NCI-H1694 treated with DMSO at 0.1 percent for 48 hours (cell line): Measurements from ENCODE around the gene RAB30.

Source experiments
- DNase-seq: peaks from one replicate; lab custom pipeline; 2025; lab: John Stamatoyannopoulos, UW

The RAB30 gene

GRCh38 chr11:83039566-83039965, 32.1 kb downstream of the RAB30 start:
- no peak for DNase-seq

- DNase-seq = no peak
These were observed 33.8 kb downstream of the RAB30 start for GRCh38 chr11:83037877-83038276.

- no peak for DNase-seq
These were observed 35.0 kb downstream of the RAB30 start for GRCh38 chr11:83036701-83037100.

- no peak for DNase-seq
These were observed 36.4 kb downstream of the RAB30 start for GRCh38 chr11:83035070-83035854.

GRCh38 chr11:83034673-83035014, 37.1 kb downstream of the RAB30 start:
- DNase-seq = no peak

GRCh38 chr11:83033972-83034672, 37.6 kb downstream of the RAB30 start:
- DNase-seq = peak; percentile 67

GRCh38 chr11:83033371-83033770, 38.3 kb downstream of the RAB30 start:
- no peak for DNase-seq

- DNase-seq = no peak
These were observed 40.6 kb downstream of the RAB30 start for GRCh38 chr11:83031127-83031526.

GRCh38 chr11:83027794-83028193, 43.9 kb downstream of the RAB30 start:
- DNase-seq = no peak

- DNase-seq = no peak
These were observed 44.4 kb downstream of the RAB30 start for GRCh38 chr11:83027289-83027688.

- DNase-seq = no peak
These were observed 45.5 kb downstream of the RAB30 start for GRCh38 chr11:83026229-83026628.

- DNase-seq = no peak
These were observed 46.4 kb downstream of the RAB30 start for GRCh38 chr11:83025267-83025704.

- DNase-seq = no peak
These were observed 47.3 kb downstream of the RAB30 start for GRCh38 chr11:83024270-83024854.

GRCh38 chr11:83023410-83023809, 48.3 kb downstream of the RAB30 start:
- DNase-seq = no peak

- no peak for DNase-seq
These were observed 49.9 kb downstream of the RAB30 start for GRCh38 chr11:83021780-83022125.

- no peak for DNase-seq
These were observed 50.5 kb downstream of the RAB30 start for GRCh38 chr11:83020942-83021779.

GRCh38 chr11:83019888-83020579, 51.7 kb downstream of the RAB30 start:
- no peak for DNase-seq

- no peak for DNase-seq
These were observed 56.7 kb downstream of the RAB30 start for GRCh38 chr11:83014951-83015350.

- no peak for DNase-seq
These were observed 59.3 kb downstream of the RAB30 start for GRCh38 chr11:83012168-83013067.

- no peak for DNase-seq
These were observed 60.1 kb downstream of the RAB30 start for GRCh38 chr11:83011333-83012167.
